ENCODE data around the gene CEACAM7.

DNA sequence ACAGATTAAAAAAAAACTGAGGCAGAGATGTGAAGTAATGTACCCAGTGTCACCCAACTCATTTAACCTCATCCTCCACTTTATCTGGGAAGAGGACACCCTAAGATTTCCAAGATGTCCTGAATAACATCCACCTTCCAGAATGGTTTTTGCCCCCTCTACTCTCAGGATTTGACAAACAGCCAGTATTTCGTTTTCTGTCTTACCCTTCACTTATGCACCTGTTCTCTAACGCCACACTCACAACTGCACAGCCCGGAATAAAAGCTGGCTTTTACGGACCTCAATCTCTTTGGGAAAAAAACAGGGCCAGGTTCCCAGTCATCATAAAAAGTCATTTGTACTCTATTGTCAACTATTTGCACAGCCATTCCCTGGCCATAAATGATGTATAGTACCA is 46.1 kb upstream of the CEACAM7 start:
- TF ChIP-seq EZH2 (IDR thresholded peaks at IDR 0.05; ENCODE audit: borderline replicate concordance, insufficient read depth, low read depth, low read length, poor library complexity, severe bottlenecking): no peak
- TF ChIP-seq, protein P1, sequence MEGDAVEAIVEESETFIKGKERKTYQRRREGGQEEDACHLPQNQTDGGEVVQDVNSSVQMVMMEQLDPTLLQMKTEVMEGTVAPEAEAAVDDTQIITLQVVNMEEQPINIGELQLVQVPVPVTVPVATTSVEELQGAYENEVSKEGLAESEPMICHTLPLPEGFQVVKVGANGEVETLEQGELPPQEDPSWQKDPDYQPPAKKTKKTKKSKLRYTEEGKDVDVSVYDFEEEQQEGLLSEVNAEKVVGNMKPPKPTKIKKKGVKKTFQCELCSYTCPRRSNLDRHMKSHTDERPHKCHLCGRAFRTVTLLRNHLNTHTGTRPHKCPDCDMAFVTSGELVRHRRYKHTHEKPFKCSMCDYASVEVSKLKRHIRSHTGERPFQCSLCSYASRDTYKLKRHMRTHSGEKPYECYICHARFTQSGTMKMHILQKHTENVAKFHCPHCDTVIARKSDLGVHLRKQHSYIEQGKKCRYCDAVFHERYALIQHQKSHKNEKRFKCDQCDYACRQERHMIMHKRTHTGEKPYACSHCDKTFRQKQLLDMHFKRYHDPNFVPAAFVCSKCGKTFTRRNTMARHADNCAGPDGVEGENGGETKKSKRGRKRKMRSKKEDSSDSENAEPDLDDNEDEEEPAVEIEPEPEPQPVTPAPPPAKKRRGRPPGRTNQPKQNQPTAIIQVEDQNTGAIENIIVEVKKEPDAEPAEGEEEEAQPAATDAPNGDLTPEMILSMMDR (IDR thresholded peaks at IDR 0.05): no peak

Data from B cell (primary cell).